ENCODE data around the gene DYRK4.

- TF ChIP-seq GATA2 (IDR thresholded peaks at IDR 0.05; ENCODE audit: low read depth, low read length) = no peak
- TF ChIP-seq GATA3 (IDR thresholded peaks at IDR 0.05; ENCODE audit: low read depth, low read length) = no peak
Observed at GRCh38 chr12:4615667-4616066, 53.7 kb downstream of the DYRK4 start.

All from SH-SY5Y (cell line).